Endothelial cell of umbilical vein (primary cell): Measurements from ENCODE around the gene ZNF503. TPM values are rescaled to one million over a fixed set of nuclear protein-coding genes. Genes with fewer than 3 reads are reported as not detected.

Experiments
- BruUV-seq: library from RNA; stranded (reverse); fragments of 400-500 nt; replicated peaks from 2 replicates; lab custom pipeline; 2021; lab: Mats Ljungman, UMichigan
- CTCF ChIA-PET: fragments of 300-600, 350-600 bp; sonication (Branson Sonifier 250); formaldehyde crosslinking; loops from one replicate; lab custom pipeline; 2021; ENCODE audit warnings: antibody characterized with exemption, inconsistent platforms; lab: Charles Lee
- POLR2A ChIA-PET: fragments of 300-600, 350-600 bp; sonication (Branson Sonifier 250); formaldehyde crosslinking; loops from one replicate; lab custom pipeline; 2021; ENCODE audit warnings: antibody characterized with exemption, inconsistent platforms; lab: Charles Lee
- DNase-seq: peaks from one replicate; pipeline ENCODE4 v3.0.0-alpha.2; 2011; ENCODE audit warnings: low read depth, low spot score
- FAIRE-seq: peaks from 2 replicates; lab custom pipeline; 2011; peaks lifted over from hg19 to GRCh38; lab: Jason Lieb, UNC
- H2AFZ ChIP-seq: 2 replicates; pipeline ENCODE4 v1.6.0; 2012; ENCODE audit warnings: low read depth, low read length, control low read depth, inconsistent platforms
- H3K27ac ChIP-seq: 2 replicates; pipeline ENCODE4 v1.5.1; 2011; ENCODE audit warnings: low read depth, mild to moderate bottlenecking, control low read depth, low read length, moderate library complexity; ENCODE audit not compliant: insufficient read depth
- H3K27me3 ChIP-seq, 2 experiments: 2 replicates each; pipeline versions ENCODE4 v1.6.0 to v1.6.1; 2011; ENCODE audit warnings: low read length in 2 of 2, mixed read lengths in 1 of 2; ENCODE audit not compliant: control insufficient read depth in 2 of 2, insufficient read depth in 2 of 2
- H3K36me3 ChIP-seq, 2 experiments: 2 replicates in 1 of 2; 3 replicates in 1 of 2; pipeline ENCODE4 v1.5.1; 2011; ENCODE audit warnings: low read length in 2 of 2, mild to moderate bottlenecking in 1 of 2, moderate library complexity in 1 of 2; ENCODE audit not compliant: control insufficient read depth in 2 of 2, insufficient read depth in 2 of 2; ENCODE audit errors: extremely low read depth in 1 of 2
- H3K4me1 ChIP-seq: 3 replicates; pipeline ENCODE4 v1.5.1; 2011; ENCODE audit warnings: mild to moderate bottlenecking, low read length; ENCODE audit not compliant: control insufficient read depth, insufficient read depth; ENCODE audit errors: extremely low read depth
- H3K4me2 ChIP-seq: 2 replicates; pipeline ENCODE4 v1.6.1; 2011; ENCODE audit warnings: low read length, control low read depth, mixed read lengths; ENCODE audit not compliant: insufficient read depth
- H3K4me3 ChIP-seq, 3 experiments: fragments of 200-600 bp in 1 of 3; sonication (generic), shearing (Covaris generic) in 1 of 3; replicated peaks in 1 of 3; 2 replicates each; pipeline ENCODE4 v1.5.1; 2011 to 2016; ENCODE audit warnings: control low read depth in 3 of 3, low read length in 3 of 3, mild to moderate bottlenecking in 2 of 3, inconsistent platforms in 1 of 3, low read depth in 1 of 3, moderate library complexity in 1 of 3; ENCODE audit not compliant: insufficient read depth in 1 of 3
- H3K79me2 ChIP-seq: 2 replicates; pipeline ENCODE4 v1.6.0; 2012; ENCODE audit warnings: low read length, inconsistent platforms; ENCODE audit not compliant: control insufficient read depth, insufficient read depth
- H3K9ac ChIP-seq: replicated peaks from 2 replicates; pipeline ENCODE3; 2011; ENCODE audit warnings: low read length, control low read depth; ENCODE audit not compliant: insufficient read depth; ENCODE audit errors: extremely low read depth
- H3K9me1 ChIP-seq: replicated peaks from 3 replicates; pipeline ENCODE4 v1.6.0; 2011; ENCODE audit warnings: mild to moderate bottlenecking, low read length; ENCODE audit not compliant: control insufficient read depth, insufficient read depth; ENCODE audit errors: extremely low read depth
- H3K9me3 ChIP-seq: replicated peaks from 2 replicates; pipeline ENCODE4 v1.5.1; 2012; ENCODE audit warnings: low read length, inconsistent platforms; ENCODE audit not compliant: control insufficient read depth, insufficient read depth
- H4K20me1 ChIP-seq: replicated peaks from 2 replicates; pipeline ENCODE3; 2011; ENCODE audit warnings: mild to moderate bottlenecking, low read length; ENCODE audit not compliant: control insufficient read depth, insufficient read depth; ENCODE audit errors: extremely low read depth
- CTCF ChIP-seq, 2 donors: IDR thresholded peaks; 1 replicate in 1 of 2; 2 replicates in 1 of 2; pipeline ENCODE4 v1.5.1; 2011; ENCODE audit warnings: low read length in 2 of 2, mild to moderate bottlenecking in 2 of 2, moderate library complexity in 2 of 2, control low read depth in 1 of 2, inconsistent platforms in 1 of 2, low read depth in 1 of 2; ENCODE audit not compliant: insufficient read depth in 1 of 2; ENCODE audit errors: extremely low read depth in 1 of 2
- EZH2 ChIP-seq: IDR thresholded peaks from 2 replicates; pipeline ENCODE4 v1.6.1; 2012; ENCODE audit warnings: borderline replicate concordance, low read depth, mild to moderate bottlenecking, moderate library complexity, low read length, inconsistent platforms; ENCODE audit not compliant: severe bottlenecking
- FOS ChIP-seq: IDR thresholded peaks from 2 replicates; pipeline ENCODE4 v1.6.1; 2011; ENCODE audit warnings: mild to moderate bottlenecking, low read length, moderate library complexity, borderline replicate concordance; ENCODE audit not compliant: insufficient read depth
- POLR2A ChIP-seq: IDR thresholded peaks from 2 replicates; pipeline ENCODE4 v1.6.1; 2012; ENCODE audit warnings: low read depth, mild to moderate bottlenecking, control low read depth, low read length
- POLR2AphosphoS5 ChIP-seq: IDR thresholded peaks from 2 replicates; pipeline ENCODE4 v1.6.1; 2012; ENCODE audit warnings: low read depth, mild to moderate bottlenecking, control low read depth, low read length, moderate library complexity; ENCODE audit not compliant: insufficient read depth
- dilution Hi-C: fragments of 300-500 bp; cut with MboI; formaldehyde crosslinking; loops from one replicate; pipeline ENCODE4 v1.15.0; 2019; ENCODE audit warnings: low sequenced_read_pairs; ENCODE audit not compliant: extremely low pct_ligation_motif_present
- intact Hi-C: fragments of 100-400 bp; cut with micrococcal nuclease; formaldehyde crosslinking; loops from one replicate; pipeline ENCODE4 v1.10.0; 2022
- polyA plus RNA-seq, 4 experiments: library from polyadenylated mRNA; depleted of rRNA in 3 of 4; stranded (reverse) in 3 of 4; unstranded in 1 of 4; fragments of >200 nt; gene quantifications; 2 replicates each; pipeline versions ENCODE4 v1.2.1 to v1.2.3, GENCODE V29; 2011 to 2012; ENCODE audit warnings: missing spikeins in 1 of 4
- total RNA-seq: library from RNA; stranded (reverse); gene quantifications from 2 replicates; pipeline ENCODE4 v1.2.3, GENCODE V29; 2021
- TF ChIP-seq, protein P1 (sequence below): IDR thresholded peaks from 2 replicates; pipeline ENCODE4 v1.6.1; 2011; ENCODE audit not compliant: insufficient read depth, insufficient read length

ZNF503 gene
- total and polyA plus RNA-seq, 2 donors (not counting 3 experiments of a cell fraction or from before 2014, with no cell fraction given), result 0.58 to 2.2 TPM

DNA sequence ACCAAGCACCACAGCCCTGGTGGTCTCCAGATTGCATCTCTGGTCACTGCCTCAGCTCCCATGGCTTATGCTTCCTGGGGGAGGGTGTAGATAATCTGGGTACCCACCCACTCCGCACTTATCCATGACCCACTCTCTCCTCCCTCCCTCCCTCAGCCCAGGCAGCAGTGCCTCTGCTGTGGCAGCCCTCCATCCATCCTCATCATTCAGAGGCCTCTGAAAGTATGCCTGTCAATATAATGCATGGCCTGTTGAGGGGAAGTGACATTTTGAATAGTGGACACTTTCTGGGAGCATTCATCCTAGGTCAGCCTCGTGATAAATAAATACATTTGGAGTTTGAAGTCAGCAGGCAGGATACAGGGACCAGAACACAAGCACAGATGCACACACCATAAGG lies 23.2 kb downstream of the ZNF503 start:
- H3K36me3 ChIP-seq, result no peaks in the 10 kb centered on the region
- H3K9me1 ChIP-seq, result no peaks in the 10 kb centered on the region
- dilution Hi-C loops, result no loop called here
- no peak overlapping the region for H3K4me2 ChIP-seq
- no peaks in the 10 kb centered on the region for H3K4me1 ChIP-seq
- no peak overlapping the region for H3K27ac ChIP-seq
- TF ChIP-seq POLR2AphosphoS5 (no peak), POLR2A (no peak), CTCF (IDR thresholded peaks at IDR 0.05; ENCODE audit: extremely low read depth in 1 of 2, insufficient read depth in 1 of 2, low read depth in 1 of 2, low read length in 2 of 2) (no peak)
- H3K9ac ChIP-seq, result no peak overlapping the region
- H3K9me3 ChIP-seq, result no peaks in the 10 kb centered on the region
- H3K79me2 ChIP-seq, result no peaks in the 10 kb centered on the region
- FAIRE-seq (no peak), DNase-seq (no peak)
- peaks cover 0 to 2% of the 10 kb centered on the region in 2 experiments for H3K27me3 ChIP-seq
- ChIA-PET CTCF (no interaction called here), POLR2A (no interaction called here)
- intact Hi-C loops, result no loop called here
- no peak overlapping the region for H2AFZ ChIP-seq
- no peaks in the 10 kb centered on the region for H4K20me1 ChIP-seq
- no peak overlapping the region for H3K4me3 ChIP-seq
- no TSS peak for BruUV-seq

DNA sequence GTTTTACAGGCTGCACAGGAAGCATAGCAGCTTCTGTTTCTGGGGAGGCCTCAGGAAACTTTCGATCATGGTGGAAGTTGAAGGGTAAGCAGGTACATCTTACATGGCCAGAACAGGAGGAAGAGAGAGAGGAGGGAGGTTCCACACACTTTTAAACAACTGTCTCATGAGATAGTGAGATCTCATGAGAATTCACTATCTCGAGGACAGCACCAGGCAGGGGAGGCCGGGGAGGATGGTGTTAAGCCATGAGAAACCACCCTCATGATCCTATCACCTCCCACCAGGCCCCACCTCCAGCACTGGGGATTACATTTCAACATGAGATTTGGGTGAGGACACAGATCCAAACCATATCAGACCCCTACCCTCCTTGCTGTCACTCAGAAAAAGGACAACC lies 23.7 kb downstream of the ZNF503 start:
- dilution Hi-C loops (no loop called here), intact Hi-C loops (no loop called here)
- ChIA-PET POLR2A (no interaction called here), CTCF (no interaction called here)
- no peak overlapping the region for H3K27ac ChIP-seq
- peaks cover 0 to 2% of the 10 kb centered on the region in 2 experiments for H3K27me3 ChIP-seq
- no peak for DNase-seq
- H3K9me3 ChIP-seq, result no peaks in the 10 kb centered on the region
- no peak overlapping the region for H3K9ac ChIP-seq
- H3K4me2 ChIP-seq, result no peak overlapping the region
- H3K36me3 ChIP-seq, result no peaks in the 10 kb centered on the region
- H3K4me1 ChIP-seq, result no peaks in the 10 kb centered on the region
- no peaks in the 10 kb centered on the region for H3K9me1 ChIP-seq
- H4K20me1 ChIP-seq, result no peaks in the 10 kb centered on the region
- no peaks in the 10 kb centered on the region for H3K79me2 ChIP-seq
- no peak overlapping the region for H3K4me3 ChIP-seq
- no TSS peak for BruUV-seq
- TF ChIP-seq EZH2, result no peak
- TF ChIP-seq CTCF (IDR thresholded peaks at IDR 0.05; ENCODE audit: extremely low read depth in 1 of 2, insufficient read depth in 1 of 2, low read depth in 1 of 2, low read length in 2 of 2), result no peak
- TF ChIP-seq, protein P1, sequence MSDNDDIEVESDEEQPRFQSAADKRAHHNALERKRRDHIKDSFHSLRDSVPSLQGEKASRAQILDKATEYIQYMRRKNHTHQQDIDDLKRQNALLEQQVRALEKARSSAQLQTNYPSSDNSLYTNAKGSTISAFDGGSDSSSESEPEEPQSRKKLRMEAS, result no peak
- TF ChIP-seq FOS, result no peak
- no peak for TF ChIP-seq POLR2AphosphoS5
- H2AFZ ChIP-seq, result no peak overlapping the region
- no peak for FAIRE-seq
